NCI-H345 treated with DMSO at 0.1 percent for 48 hours (cell line): ENCODE measurements around the gene DGKK.

Experiments
- DNase-seq: peaks from one replicate; lab custom pipeline; 2025; ENCODE audit not compliant: unreplicated experiment; lab: John Stamatoyannopoulos, UW

The DGKK gene, protein sequence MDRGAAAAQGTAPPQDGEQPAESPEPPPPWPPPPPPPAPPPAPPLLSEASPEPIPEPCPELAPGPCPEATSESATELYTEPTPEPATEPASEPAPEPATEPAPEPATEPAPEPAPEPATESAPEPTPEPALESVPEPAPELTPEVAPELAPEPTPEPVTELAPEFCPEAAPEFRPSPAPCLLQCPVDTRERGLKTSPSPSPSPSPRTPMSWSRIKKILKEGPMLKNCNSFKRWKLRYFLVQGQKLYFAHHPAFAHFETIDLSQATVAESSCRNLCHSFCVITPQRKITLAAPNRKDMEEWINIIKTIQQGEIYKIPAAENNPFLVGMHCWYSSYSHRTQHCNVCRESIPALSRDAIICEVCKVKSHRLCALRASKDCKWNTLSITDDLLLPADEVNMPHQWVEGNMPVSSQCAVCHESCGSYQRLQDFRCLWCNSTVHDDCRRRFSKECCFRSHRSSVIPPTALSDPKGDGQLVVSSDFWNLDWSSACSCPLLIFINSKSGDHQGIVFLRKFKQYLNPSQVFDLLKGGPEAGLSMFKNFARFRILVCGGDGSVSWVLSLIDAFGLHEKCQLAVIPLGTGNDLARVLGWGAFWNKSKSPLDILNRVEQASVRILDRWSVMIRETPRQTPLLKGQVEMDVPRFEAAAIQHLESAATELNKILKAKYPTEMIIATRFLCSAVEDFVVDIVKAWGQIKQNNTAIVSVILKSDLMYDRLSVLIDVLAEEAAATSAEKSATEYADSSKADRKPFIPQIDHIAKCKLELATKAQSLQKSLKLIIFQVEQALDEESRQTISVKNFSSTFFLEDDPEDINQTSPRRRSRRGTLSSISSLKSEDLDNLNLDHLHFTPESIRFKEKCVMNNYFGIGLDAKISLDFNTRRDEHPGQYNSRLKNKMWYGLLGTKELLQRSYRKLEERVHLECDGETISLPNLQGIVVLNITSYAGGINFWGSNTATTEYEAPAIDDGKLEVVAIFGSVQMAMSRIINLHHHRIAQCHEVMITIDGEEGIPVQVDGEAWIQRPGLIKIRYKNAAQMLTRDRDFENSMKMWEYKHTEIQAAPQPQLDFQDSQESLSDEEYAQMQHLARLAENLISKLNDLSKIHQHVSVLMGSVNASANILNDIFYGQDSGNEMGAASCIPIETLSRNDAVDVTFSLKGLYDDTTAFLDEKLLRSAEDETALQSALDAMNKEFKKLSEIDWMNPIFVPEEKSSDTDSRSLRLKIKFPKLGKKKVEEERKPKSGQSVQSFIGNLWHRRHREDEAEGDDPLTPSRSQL

DNA sequence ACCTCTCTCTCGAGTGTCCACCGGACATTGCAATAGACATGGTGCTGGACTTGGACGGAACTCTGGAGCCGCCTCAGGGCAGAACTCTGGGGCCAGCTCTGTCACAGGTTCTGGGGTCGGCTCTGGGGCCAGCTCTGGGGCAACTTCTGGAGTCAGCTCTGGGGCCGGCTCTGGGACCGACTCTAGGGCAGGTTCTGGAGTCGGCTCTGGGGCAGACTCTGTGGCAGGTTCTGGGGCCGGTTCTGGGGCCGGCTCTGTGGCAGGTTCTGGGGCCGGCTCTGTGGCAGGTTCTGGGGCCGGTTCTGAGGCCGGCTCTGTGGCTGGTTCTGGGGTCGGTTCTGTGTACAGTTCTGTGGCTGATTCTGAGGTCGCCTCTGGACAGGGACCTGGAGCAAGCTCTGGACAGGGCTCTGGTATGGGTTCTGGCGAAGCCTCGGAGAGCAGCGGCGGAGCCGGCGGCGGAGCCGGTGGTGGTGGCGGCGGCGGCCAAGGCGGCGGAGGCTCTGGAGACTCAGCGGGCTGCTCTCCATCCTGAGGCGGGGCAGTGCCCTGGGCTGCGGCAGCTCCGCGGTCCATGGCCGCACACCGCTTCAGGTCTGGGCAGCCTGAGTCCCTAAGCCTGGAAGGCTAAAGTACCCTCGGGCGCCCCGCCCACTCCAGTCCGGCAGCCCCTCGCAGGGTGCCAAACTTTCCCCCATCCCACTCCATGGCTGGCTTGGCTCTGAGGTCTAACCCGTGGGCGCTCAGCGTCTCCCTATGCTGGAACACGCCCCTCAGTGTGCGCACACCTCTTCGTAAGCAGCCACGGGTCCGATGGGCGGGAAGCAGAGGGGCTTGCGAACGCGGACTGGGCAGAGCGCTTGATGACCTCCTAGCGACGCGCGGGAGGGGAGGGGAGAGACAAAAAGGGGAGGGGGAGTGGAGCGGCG, at the start of gene DGKK:
TSS of gene DGKK (minus strand) at position 723 of the 929 bp plus-strand sequence. CDS start at position 576, 147 bp downstream.
- no peak for DNase-seq

DNA sequence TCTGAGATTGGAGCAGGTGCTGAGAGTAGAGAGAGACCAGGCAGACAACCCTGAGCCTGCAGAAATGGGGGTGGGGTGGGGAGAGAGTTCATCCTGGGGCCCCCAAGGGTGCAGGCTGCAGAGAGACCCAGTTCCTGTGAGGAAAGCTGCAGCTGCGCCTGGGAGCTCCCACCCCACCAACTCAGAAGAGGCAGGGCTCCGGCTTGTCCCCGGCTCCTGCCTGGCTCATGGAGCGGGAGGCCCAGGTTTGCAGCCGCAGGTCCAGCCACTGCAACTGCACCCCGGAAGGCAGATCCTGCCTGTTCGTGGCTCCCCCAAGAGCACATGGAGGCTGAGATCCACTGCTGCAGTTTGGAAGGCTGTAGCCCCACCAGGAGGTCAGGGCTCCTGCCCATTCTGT, 44.2 kb upstream of the DGKK start:
- no peak for DNase-seq

- DNase-seq, result no peak
Measured at GRCh38 chrX:50497114-50497513, 26.5 kb upstream of the DGKK start.

- no peak for DNase-seq
Measured at GRCh38 chrX:50495616-50496015, 25.0 kb upstream of the DGKK start.

DNA sequence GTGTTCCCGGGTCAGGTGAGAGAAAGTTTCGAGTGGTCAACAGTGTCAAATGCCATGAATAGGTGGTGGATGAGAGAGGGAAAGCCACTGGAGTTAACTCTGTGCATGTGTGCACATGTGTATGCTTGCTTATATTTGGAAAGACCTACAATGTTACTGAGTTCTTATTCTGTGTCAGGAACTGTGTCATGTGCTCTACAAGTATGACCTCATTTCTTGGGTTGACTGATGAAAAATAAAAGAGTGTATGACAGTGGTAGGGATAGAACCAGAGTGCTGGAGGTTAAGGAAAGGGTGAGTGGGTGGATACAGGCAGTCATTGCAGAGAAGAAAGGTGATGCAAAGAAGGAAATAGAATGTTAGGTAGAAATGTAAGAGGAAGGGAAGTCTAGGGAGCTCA, 22.1 kb upstream of the DGKK start:
- no peak for DNase-seq

- DNase-seq, result no peak
Measured at GRCh38 chrX:50484662-50485061, 14.0 kb upstream of the DGKK start.

DNA sequence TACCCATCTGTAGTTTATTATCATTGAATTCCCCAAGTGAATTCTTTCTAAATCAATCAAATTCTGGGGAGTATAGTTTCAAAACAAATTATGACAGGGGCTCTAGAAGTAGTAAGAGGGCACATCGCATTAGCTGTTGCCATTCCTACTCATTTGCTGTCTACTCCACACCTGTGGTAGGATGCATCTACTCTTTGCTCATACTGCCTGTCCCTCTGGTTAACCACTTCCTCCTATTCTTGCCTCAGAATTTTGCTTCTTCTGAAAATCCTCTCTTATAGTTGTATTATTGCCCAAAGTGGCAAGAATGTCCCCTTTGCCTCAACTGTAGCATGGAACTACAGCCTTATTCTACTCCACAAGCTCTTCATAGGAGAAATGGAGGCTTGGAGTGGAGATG, 12.7 kb upstream of the DGKK start:
- no peak for DNase-seq

- no peak for DNase-seq
Measured at GRCh38 chrX:50475208-50475607, 4.6 kb upstream of the DGKK start.

- no peak for DNase-seq
Measured at GRCh38 chrX:50471390-50471789, 765 bp upstream of the DGKK start.

GRCh38 chrX:50469206-50469605, 1.4 kb downstream of the DGKK start:
- no peak for DNase-seq

DNA sequence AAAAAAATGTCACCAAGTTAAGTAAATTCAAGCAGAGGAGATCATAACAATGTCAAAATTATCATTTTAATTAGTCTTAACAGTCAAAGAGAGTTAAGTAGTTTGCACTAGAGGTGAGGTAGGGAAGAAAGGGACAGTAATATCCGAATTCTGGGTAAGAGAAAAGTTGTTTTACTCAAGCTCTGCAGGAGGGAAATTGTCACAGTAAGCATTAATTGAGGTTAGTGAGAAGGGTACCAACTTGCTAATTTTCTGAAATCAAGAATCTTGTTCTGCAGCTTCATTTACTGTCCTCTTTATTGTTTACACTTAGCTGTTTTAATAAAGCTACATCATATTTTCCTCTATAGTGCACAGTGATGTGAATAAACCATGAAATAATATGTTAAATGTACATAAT, 11.0 kb downstream of the DGKK start:
- DNase-seq, result no peak

- DNase-seq, result no peak
Measured at GRCh38 chrX:50458483-50458882, 12.1 kb downstream of the DGKK start.

- DNase-seq, result no peak
Measured at GRCh38 chrX:50456712-50457484, 13.7 kb downstream of the DGKK start.

GRCh38 chrX:50452782-50453181, 17.8 kb downstream of the DGKK start:
- no peak for DNase-seq

DNA sequence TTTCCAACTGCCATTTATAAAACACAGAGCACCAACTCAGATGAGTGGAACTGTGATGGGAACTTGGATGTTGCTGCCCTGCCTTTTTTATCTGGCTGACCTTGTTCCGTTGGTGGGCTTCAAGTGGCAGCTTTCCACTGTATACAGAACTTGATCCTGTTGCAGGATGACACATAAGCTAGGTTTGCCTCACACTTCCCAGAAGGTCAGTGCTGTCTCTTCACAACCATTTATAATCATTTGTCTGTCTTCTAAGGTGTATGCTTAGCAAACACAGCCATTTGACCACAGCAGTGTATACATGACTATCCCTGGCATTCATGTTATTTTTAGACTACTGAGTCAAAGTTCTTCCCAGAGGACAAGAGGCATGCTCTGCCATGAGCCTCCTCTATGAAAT, 20.3 kb downstream of the DGKK start:
- DNase-seq, result no peak

DNA sequence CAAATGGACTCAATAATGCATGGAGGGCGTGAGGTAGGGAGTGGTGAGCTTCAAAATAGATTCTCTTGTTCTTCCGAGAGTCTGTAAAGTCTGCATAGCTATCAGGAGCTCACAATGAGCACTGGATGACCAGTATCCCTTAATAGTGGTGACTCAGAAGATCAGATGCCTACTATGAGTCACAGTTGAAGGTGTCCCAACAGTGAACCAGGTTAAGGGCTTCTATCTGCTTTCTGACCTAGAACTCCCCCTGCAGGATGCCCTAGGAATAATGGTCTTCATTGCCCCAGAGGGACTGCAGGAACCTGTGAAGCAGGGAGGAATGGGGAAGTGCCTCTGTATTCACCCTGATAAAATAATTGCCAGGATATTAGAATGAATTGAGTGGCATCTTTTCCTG, 22.1 kb downstream of the DGKK start:
- DNase-seq, result no peak

DNA sequence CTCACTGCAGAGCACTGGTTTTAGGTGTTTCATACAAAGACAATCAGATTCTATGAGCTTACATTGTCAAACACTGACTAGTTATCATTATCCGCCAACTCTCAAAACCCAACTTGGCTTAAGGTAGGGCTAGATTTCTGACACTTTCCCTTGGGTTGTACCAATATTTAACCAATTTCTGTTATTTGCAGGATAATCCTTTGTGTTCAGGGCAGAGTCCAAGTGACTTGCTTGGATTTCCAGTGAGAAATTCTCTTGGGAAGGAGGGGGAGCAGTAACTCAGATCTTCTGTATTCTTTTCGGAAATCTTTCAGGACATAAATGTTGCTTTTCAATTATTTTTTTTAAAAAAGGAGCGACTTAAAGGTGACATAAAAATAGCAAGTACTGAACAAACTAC, 23.1 kb downstream of the DGKK start:
- no peak for DNase-seq

GRCh38 chrX:50442426-50443116, 28.1 kb downstream of the DGKK start:
- no peak for DNase-seq

DNA sequence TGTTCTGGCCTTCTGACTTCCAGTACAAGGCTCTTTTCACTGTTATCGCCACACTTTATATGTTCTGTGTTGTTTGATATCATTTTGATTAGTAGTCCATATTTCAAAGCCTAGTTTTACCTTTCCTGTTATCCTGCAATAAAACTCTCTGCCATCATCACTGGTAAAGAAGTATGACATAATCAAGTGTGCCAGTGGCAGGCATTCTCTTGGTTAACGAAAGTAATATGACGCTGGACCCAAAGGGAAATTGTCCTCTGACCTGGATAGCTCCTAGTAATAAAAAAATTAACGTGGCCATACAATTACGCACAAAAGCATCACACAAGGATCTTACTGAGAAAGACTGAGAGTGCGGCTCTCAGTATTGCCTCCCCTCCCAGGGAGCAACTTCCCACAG, 33.8 kb downstream of the DGKK start:
- DNase-seq, result no peak
